Panc1 (cell line): ENCODE measurements around the gene KDM2A. TPM values are rescaled to one million over a fixed set of nuclear protein-coding genes. Genes with fewer than 3 reads are reported as not detected.

Source experiments
- ATAC-seq: fragments of 200-7000 bp; cut with Tn5 transposase; 2 replicates; pipeline ENCODE4 v1.9.1; 2020; ENCODE audit warnings: mild to moderate bottlenecking, moderate library complexity
- BruUV-seq: library from RNA; stranded (reverse); fragments of 400-500 nt; replicated peaks from 2 replicates; lab custom pipeline; 2021; lab: Mats Ljungman, UMichigan
- CTCF ChIA-PET: fragments of 300-600 bp; sonication (Branson Sonifier 250); formaldehyde crosslinking; loops from one replicate; lab custom pipeline; 2022; ENCODE audit warnings: antibody characterized with exemption; lab: Charles Lee
- POLR2A ChIA-PET: fragments of 300-600 bp; sonication (Branson Sonifier 250); formaldehyde crosslinking; loops from one replicate; lab custom pipeline; 2022; ENCODE audit warnings: antibody characterized with exemption; lab: Charles Lee
- DNase-seq: peaks from one replicate; pipeline ENCODE4 v3.0.0-alpha.2; 2010; ENCODE audit warnings: low read depth, low spot score
- H3K27ac ChIP-seq: 2 replicates; pipeline ENCODE4 v1.5.1; 2011; ENCODE audit warnings: mild to moderate bottlenecking, low read length, inconsistent platforms
- H3K27me3 ChIP-seq: fragments of 200-500 bp; sonication (Bioruptor generic); 2 replicates; pipeline ENCODE4 v1.6.0; 2014; ENCODE audit warnings: low read length, inconsistent platforms; ENCODE audit not compliant: control insufficient read depth, insufficient read depth
- H3K36me3 ChIP-seq: fragments of 200-500 bp; sonication (Bioruptor generic); 2 replicates; pipeline ENCODE4 v1.5.1; 2014; ENCODE audit warnings: inconsistent platforms, mild to moderate bottlenecking, low read length, moderate library complexity; ENCODE audit not compliant: control insufficient read depth, insufficient read depth
- H3K4me1 ChIP-seq: 2 replicates; pipeline ENCODE4 v1.5.1; 2011; ENCODE audit warnings: inconsistent platforms, mild to moderate bottlenecking, low read length, moderate library complexity; ENCODE audit not compliant: control insufficient read depth, insufficient read depth
- H3K4me3 ChIP-seq, 2 experiments: 2 replicates each; pipeline ENCODE4 v1.5.1; 2011 to 2012; ENCODE audit warnings: low read depth in 2 of 2, low read length in 2 of 2, mild to moderate bottlenecking in 2 of 2, inconsistent platforms in 1 of 2, moderate library complexity in 1 of 2
- H3K9me3 ChIP-seq: fragments of 200-500 bp; sonication (Bioruptor generic); 2 replicates; pipeline ENCODE4 v1.5.1; 2014; ENCODE audit warnings: low read depth, mild to moderate bottlenecking, inconsistent platforms, low read length, moderate library complexity; ENCODE audit not compliant: control insufficient read depth, insufficient read depth
- POLR2AphosphoS5 ChIP-seq: IDR thresholded peaks from 2 replicates; pipeline ENCODE4 v1.6.1; 2012; ENCODE audit warnings: mild to moderate bottlenecking, low read depth, low read length, moderate library complexity
- SIN3A ChIP-seq: IDR thresholded peaks from 2 replicates; pipeline ENCODE4 v1.6.1; 2012; ENCODE audit warnings: low read depth, mild to moderate bottlenecking, low read length, moderate library complexity, borderline replicate concordance; ENCODE audit not compliant: insufficient read depth
- TCF7L2 ChIP-seq: IDR thresholded peaks from 2 replicates; pipeline ENCODE4 v1.6.1; 2011; ENCODE audit warnings: mild to moderate bottlenecking, low read depth, low read length, inconsistent platforms
- in situ Hi-C: cut with HindIII; loops from 2 replicates; pipeline ENCODE4 v1.10.0; 2016; ENCODE audit warnings: low sequenced_read_pairs, low pct_unique_long_range_greater_than_20kb
- intact Hi-C: fragments of 100-400 bp; cut with micrococcal nuclease; formaldehyde crosslinking; loops from one replicate; pipeline ENCODE4 v1.10.0; 2022; ENCODE audit not compliant: unreplicated experiment
- total RNA-seq: library from RNA; stranded (reverse); gene quantifications from one replicate; pipeline ENCODE4 v1.2.1, GENCODE V29; 2021; ENCODE audit not compliant: unreplicated experiment
- TF ChIP-seq, protein P1 (sequence below): fragments of 450-650 bp; IDR thresholded peaks from 2 replicates; pipeline ENCODE4 v1.5.1; 2017; ENCODE audit warnings: mild to moderate bottlenecking
- TF ChIP-seq, protein P2 (sequence below), 2 experiments: IDR thresholded peaks; 2 replicates each; pipeline ENCODE4 v1.6.1; 2011 to 2012; ENCODE audit warnings: low read depth in 2 of 2, control low read depth in 1 of 2, low read length in 1 of 2, mild to moderate bottlenecking in 1 of 2, moderate library complexity in 1 of 2; ENCODE audit not compliant: insufficient read depth in 1 of 2

The KDM2A gene
- total RNA-seq, 1 experiment from 2014 or later: 112 TPM

GRCh38 chr11:67117672-67118180, 1.3 kb upstream of the KDM2A start:
- H3K9me3 ChIP-seq: no peaks in the 10 kb centered on the region
- DNase-seq: no peak
- peak; percentile 42 for ATAC-seq
- peak overlapping the region; percentile 43 to 57 for H3K4me3 ChIP-seq
- peak overlapping the region; percentile 92 for H3K27ac ChIP-seq
- peaks cover 5% of the 10 kb centered on the region; the same call in 1 of the 2 replicates for H3K36me3 ChIP-seq
- intact Hi-C loops: no loop called here
- peaks cover 18% of the 10 kb centered on the region for H3K4me1 ChIP-seq
- ChIA-PET POLR2A (interaction anchor here (0.7 kb wide), 1 partner anchor 29 kb away, joined by 3 read pairs; no protein-coding TSS in a partner anchor), CTCF (no interaction called here)
- no TSS peak for BruUV-seq
- H3K27me3 ChIP-seq: no peaks in the 10 kb centered on the region
- TF ChIP-seq SIN3A (no peak), POLR2AphosphoS5 (peak; percentile 17; the same call in 1 of the 2 replicates), TCF7L2 (no peak)
- TF ChIP-seq, protein P1, sequence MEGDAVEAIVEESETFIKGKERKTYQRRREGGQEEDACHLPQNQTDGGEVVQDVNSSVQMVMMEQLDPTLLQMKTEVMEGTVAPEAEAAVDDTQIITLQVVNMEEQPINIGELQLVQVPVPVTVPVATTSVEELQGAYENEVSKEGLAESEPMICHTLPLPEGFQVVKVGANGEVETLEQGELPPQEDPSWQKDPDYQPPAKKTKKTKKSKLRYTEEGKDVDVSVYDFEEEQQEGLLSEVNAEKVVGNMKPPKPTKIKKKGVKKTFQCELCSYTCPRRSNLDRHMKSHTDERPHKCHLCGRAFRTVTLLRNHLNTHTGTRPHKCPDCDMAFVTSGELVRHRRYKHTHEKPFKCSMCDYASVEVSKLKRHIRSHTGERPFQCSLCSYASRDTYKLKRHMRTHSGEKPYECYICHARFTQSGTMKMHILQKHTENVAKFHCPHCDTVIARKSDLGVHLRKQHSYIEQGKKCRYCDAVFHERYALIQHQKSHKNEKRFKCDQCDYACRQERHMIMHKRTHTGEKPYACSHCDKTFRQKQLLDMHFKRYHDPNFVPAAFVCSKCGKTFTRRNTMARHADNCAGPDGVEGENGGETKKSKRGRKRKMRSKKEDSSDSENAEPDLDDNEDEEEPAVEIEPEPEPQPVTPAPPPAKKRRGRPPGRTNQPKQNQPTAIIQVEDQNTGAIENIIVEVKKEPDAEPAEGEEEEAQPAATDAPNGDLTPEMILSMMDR: no peak
- TF ChIP-seq, protein P2, sequence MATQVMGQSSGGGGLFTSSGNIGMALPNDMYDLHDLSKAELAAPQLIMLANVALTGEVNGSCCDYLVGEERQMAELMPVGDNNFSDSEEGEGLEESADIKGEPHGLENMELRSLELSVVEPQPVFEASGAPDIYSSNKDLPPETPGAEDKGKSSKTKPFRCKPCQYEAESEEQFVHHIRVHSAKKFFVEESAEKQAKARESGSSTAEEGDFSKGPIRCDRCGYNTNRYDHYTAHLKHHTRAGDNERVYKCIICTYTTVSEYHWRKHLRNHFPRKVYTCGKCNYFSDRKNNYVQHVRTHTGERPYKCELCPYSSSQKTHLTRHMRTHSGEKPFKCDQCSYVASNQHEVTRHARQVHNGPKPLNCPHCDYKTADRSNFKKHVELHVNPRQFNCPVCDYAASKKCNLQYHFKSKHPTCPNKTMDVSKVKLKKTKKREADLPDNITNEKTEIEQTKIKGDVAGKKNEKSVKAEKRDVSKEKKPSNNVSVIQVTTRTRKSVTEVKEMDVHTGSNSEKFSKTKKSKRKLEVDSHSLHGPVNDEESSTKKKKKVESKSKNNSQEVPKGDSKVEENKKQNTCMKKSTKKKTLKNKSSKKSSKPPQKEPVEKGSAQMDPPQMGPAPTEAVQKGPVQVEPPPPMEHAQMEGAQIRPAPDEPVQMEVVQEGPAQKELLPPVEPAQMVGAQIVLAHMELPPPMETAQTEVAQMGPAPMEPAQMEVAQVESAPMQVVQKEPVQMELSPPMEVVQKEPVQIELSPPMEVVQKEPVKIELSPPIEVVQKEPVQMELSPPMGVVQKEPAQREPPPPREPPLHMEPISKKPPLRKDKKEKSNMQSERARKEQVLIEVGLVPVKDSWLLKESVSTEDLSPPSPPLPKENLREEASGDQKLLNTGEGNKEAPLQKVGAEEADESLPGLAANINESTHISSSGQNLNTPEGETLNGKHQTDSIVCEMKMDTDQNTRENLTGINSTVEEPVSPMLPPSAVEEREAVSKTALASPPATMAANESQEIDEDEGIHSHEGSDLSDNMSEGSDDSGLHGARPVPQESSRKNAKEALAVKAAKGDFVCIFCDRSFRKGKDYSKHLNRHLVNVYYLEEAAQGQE (IDR thresholded peaks at IDR 0.05; ENCODE audit: insufficient read depth in 1 of 2, low read depth in 2 of 2, low read length in 1 of 2): no peak
- in situ Hi-C loops: no loop called here

GRCh38 chr11:67118181-67118766, 789 bp upstream of the KDM2A start:
- ChIA-PET CTCF (interaction anchor here (0.6 kb wide), 2 partner anchors 30 to 50 kb away, joined by 3 to 5 read pairs; no protein-coding TSS in a partner anchor), POLR2A (interaction anchor here (0.6 to 0.7 kb wide), 3 partner anchors 29 to 181 kb away, joined by 3 to 4 read pairs (median 3); no protein-coding TSS in a partner anchor)
- DNase-seq (no peak), ATAC-seq (peak; percentile 50)
- Histone ChIP-seq H3K27ac (peak overlapping the region; percentile 81), H3K4me1 (peaks cover 22% of the 10 kb centered on the region), H3K9me3 (no peaks in the 10 kb centered on the region), H3K4me3 (peak overlapping the region; percentile 43 to 57), H3K36me3 (peaks cover 5% of the 10 kb centered on the region; the same call in 1 of the 2 replicates), H3K27me3 (no peaks in the 10 kb centered on the region)
- TF ChIP-seq SIN3A: no peak
- no peak for TF ChIP-seq POLR2AphosphoS5
- no peak; the same call in 1 of the 2 replicates for TF ChIP-seq TCF7L2
- TF ChIP-seq, protein P2 (IDR thresholded peaks at IDR 0.05; ENCODE audit: insufficient read depth in 1 of 2, low read depth in 2 of 2, low read length in 1 of 2): no peak
- TF ChIP-seq, protein P1: no peak
- BruUV-seq: no TSS peak
- intact Hi-C loops: no loop called here
- in situ Hi-C loops: no loop called here
